GM10248 (cell line): ENCODE results near the gene ADGRF5.

Experiments used
- CTCF ChIA-PET: fragments of 300-600 bp; sonication (Branson Sonifier 250); formaldehyde crosslinking; extraction: SDS; loops from one replicate; lab custom pipeline; 2021; ENCODE audit warnings: antibody characterized with exemption; lab: Yijun Ruan, JAX
- POLR2A ChIA-PET: fragments of 350-650 bp; sonication (Branson Sonifier 250); formaldehyde crosslinking; extraction: SDS; loops from one replicate; lab custom pipeline; 2020; ENCODE audit warnings: antibody characterized with exemption; lab: Yijun Ruan, JAX
- DNase-seq: peaks from one replicate; pipeline ENCODE4 v3.0.0; 2012; ENCODE audit errors: extremely low spot score
- TF ChIP-seq, protein P1 (sequence below): IDR thresholded peaks from 2 replicates; pipeline ENCODE4 v1.5.1; 2012; ENCODE audit warnings: mild to moderate bottlenecking, low read depth; ENCODE audit errors: extremely low read depth, missing control alignments, control extremely low read depth

The ADGRF5 gene

GRCh38 chr6:46915380-46915779 is 6.4 kb downstream of the ADGRF5 start:
- ChIA-PET POLR2A (no interaction called here), CTCF (interaction anchor here (0.9 kb wide), 1 partner anchor 137 kb away, joined by 3 read pairs; no protein-coding TSS in a partner anchor)
- no peak for DNase-seq
- TF ChIP-seq, protein P1, sequence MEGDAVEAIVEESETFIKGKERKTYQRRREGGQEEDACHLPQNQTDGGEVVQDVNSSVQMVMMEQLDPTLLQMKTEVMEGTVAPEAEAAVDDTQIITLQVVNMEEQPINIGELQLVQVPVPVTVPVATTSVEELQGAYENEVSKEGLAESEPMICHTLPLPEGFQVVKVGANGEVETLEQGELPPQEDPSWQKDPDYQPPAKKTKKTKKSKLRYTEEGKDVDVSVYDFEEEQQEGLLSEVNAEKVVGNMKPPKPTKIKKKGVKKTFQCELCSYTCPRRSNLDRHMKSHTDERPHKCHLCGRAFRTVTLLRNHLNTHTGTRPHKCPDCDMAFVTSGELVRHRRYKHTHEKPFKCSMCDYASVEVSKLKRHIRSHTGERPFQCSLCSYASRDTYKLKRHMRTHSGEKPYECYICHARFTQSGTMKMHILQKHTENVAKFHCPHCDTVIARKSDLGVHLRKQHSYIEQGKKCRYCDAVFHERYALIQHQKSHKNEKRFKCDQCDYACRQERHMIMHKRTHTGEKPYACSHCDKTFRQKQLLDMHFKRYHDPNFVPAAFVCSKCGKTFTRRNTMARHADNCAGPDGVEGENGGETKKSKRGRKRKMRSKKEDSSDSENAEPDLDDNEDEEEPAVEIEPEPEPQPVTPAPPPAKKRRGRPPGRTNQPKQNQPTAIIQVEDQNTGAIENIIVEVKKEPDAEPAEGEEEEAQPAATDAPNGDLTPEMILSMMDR = no peak

DNA sequence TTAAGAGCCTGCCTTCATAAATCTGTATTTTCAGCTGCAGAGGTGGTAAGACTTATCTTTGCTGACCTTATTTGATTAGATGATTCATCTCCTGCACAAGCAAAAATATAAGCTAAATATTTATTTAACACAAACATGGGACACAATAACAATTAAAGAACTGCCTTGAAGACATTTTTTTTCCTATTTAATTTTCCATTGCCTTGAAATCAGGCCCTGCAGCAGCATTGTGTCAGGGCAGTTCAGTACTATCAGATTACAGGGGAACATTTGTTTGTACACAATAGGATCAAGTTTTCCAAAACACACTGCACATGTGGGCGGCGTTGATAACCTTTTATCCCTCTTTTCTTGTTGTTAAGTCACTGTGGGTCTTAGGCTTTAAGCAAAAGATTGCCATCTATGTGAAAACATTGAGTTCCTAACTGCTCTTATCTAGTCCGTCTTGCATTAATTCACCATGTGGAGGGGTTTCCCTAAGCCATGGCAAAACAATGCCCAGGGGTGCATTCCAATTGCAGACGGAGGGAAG is 7.4 kb downstream of the ADGRF5 start:
- TF ChIP-seq, protein P1 = no peak
- DNase-seq = no peak
- ChIA-PET CTCF (no interaction called here), POLR2A (no interaction called here)

DNA sequence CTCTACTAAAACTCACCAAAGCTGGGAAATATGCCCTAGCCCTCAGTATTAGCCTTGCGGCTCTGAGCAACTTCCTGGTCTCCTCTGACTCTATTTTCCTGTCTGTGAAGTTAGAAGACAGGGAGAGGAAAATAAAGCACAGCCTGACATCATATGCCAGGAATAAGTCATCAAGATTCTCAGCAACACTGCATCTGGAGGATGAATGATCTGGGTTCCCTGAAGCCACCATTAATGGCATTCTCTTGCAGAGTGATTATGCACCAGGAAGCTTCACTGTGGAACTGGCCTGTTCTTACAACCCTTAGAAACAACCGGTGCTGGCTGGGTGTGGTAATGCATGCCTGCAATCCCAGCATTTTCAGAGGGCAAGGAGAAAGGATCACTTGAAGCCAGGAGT is 12.4 kb downstream of the ADGRF5 start:
- ChIA-PET POLR2A (no interaction called here), CTCF (interaction anchor here (1.2 kb wide), 1 partner anchor 15 kb away, joined by 3 read pairs; no protein-coding TSS in a partner anchor)
- DNase-seq = no peak
- TF ChIP-seq, protein P1 = no peak

GRCh38 chr6:46906776-46907175 is 15.0 kb downstream of the ADGRF5 start:
- DNase-seq = no peak
- CTCF ChIA-PET = no interaction called here
- POLR2A ChIA-PET = no interaction called here
- TF ChIP-seq, protein P1 = no peak

DNA sequence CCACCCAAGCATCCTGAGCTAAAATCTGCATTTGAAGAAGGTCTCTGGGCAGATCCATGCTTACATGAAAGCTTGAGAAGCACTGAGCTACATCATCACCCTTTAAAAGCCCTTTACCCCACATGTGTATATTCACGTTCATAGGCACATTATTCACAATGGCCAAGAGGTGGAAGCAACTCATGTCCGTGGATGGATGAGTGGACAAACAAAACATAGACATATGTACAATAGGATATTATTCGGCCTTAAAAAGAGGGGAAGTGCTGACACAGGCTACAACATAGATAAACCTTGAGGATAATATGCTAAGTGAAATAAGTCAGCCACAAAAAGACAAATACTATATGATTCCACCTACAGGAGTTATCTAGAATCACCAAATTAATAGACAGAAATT is 17.6 kb downstream of the ADGRF5 start:
- TF ChIP-seq, protein P1 = no peak
- no peak for DNase-seq
- ChIA-PET CTCF (no interaction called here), POLR2A (no interaction called here)

- ChIA-PET POLR2A (no interaction called here), CTCF (no interaction called here)
- TF ChIP-seq, protein P1 = no peak
- DNase-seq = no peak
These were observed 18.6 kb downstream of the ADGRF5 start for GRCh38 chr6:46903175-46903574.
